Upper lobe of right lung (tissue), 1 donor: ENCODE measurements around the gene ATG2B. TPM values are rescaled to one million over a fixed set of nuclear protein-coding genes. Genes with fewer than 3 reads are reported as not detected.

Experiments
- ATAC-seq: fragments of 200-7000 bp; cut with Tn5 transposase; one replicate; pipeline ENCODE4 v1.9.1; 2020; ENCODE audit warnings: mild to moderate bottlenecking, moderate library complexity
- DNase-seq: peaks from one replicate; pipeline ENCODE4 v3.0.0-alpha.2; 2020
- H3K27ac ChIP-seq: fragments of 200-600 bp; one replicate; pipeline ENCODE4 v1.8.0; 2022
- H3K27me3 ChIP-seq: fragments of 200-600 bp; one replicate; pipeline ENCODE4 v1.8.0; 2022; ENCODE audit warnings: mild to moderate bottlenecking
- H3K36me3 ChIP-seq: fragments of 200-600 bp; one replicate; pipeline ENCODE4 v1.8.0; 2022
- H3K4me1 ChIP-seq: fragments of 200-600 bp; one replicate; pipeline ENCODE4 v1.8.0; 2022
- H3K4me3 ChIP-seq: fragments of 200-600 bp; one replicate; pipeline ENCODE4 v1.8.0; 2022; ENCODE audit warnings: mild to moderate bottlenecking
- H3K9me3 ChIP-seq: fragments of 200-600 bp; one replicate; pipeline ENCODE4 v1.8.0; 2022
- intact Hi-C: fragments of 100-400 bp; cut with DNase I; formaldehyde crosslinking; loops from one replicate; pipeline ENCODE4 v1.11.0; 2022
- total RNA-seq: library from RNA; stranded (reverse); fragmentation: NEBNext Ultra II Directional; extraction: Animal tissue kit (Norgen Biotek cat#: 25700); gene quantifications from one replicate; pipeline ENCODE4 v1.2.1, GENCODE V29; 2021
- TF ChIP-seq, protein P1 (sequence below): fragments of 200-600 bp; IDR thresholded peaks from one replicate; pipeline ENCODE4 v1.8.0; 2022; ENCODE audit warnings: antibody characterized with exemption
- donor health status: DM: no; HTN: yes; CAD: no; lungs with severe emphysema.

The ATG2B gene
- total RNA-seq, 1 donor from 2014 or later = 19.1 TPM

DNA sequence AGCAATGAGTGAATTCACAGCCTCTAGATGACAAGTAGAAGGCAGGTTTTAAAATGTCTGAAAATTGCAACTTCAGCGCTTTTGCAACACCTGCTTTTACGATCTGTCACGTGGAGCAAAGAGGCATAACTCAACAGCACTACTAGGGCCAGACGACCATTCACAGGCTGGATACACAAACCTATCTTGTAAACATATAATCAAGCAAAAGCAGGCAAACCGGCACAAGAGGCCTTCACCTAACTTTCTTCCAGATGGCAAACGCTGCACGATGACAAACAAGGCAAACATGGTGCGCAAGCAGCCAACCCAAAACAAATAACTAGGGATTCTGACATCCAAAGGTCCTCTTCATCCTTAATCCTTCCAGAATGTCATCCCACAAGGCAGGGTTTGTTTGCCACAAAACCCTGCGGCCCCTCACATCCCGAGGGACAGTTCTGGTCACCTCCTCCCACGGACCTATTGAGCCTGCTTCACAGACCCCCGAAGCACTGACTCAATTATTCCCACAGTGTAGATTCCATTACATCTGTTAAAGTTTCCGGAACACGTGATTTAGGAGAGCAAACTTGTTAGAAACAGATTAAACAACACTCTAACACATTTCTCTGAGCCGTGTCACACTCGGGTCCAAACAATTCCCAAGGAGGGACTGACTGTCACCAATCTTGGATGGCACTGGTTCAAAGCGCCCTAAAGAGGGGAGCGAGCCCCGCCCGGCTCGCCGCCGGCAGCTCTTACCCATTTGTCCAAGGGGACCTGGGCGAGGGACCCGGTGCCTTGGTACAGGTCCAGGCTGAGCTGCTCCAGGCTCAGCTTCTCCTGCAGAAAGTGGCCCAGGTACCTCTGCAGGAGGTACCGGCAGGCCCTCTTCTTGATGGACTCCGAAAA lies 823 bp downstream of the ATG2B start:
- H3K27ac ChIP-seq = peak overlapping the region; percentile 91
- TF ChIP-seq, protein P1, sequence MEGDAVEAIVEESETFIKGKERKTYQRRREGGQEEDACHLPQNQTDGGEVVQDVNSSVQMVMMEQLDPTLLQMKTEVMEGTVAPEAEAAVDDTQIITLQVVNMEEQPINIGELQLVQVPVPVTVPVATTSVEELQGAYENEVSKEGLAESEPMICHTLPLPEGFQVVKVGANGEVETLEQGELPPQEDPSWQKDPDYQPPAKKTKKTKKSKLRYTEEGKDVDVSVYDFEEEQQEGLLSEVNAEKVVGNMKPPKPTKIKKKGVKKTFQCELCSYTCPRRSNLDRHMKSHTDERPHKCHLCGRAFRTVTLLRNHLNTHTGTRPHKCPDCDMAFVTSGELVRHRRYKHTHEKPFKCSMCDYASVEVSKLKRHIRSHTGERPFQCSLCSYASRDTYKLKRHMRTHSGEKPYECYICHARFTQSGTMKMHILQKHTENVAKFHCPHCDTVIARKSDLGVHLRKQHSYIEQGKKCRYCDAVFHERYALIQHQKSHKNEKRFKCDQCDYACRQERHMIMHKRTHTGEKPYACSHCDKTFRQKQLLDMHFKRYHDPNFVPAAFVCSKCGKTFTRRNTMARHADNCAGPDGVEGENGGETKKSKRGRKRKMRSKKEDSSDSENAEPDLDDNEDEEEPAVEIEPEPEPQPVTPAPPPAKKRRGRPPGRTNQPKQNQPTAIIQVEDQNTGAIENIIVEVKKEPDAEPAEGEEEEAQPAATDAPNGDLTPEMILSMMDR = no peak
- H3K4me1 ChIP-seq = peaks cover 26% of the 10 kb centered on the region
- ATAC-seq (peak; percentile 49), DNase-seq (no peak)
- no peaks in the 10 kb centered on the region for H3K36me3 ChIP-seq
- H3K27me3 ChIP-seq = no peaks in the 10 kb centered on the region
- peak overlapping the region; percentile 97 for H3K4me3 ChIP-seq
- H3K9me3 ChIP-seq = no peaks in the 10 kb centered on the region
- intact Hi-C loops = no loop called here

DNA sequence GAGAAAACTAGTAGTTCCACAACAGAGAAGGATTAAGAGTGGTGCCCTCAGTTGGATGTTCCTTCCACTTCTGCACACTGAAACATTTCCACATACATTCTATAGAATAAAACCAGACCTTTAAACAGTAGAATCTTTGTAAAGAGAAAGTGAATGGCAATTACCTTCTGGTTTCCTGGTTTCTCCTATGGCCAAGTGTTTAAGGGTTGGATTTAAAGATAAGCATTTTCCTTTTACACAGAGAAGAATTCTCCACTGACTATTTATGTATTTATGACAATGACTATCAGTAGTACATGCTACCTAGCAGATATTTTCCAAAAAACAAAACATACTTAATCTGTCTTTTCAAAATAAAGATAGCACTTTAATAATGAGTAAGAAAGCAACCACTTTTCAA lies 3.2 kb downstream of the ATG2B start:
- Histone ChIP-seq H3K9me3 (no peaks in the 10 kb centered on the region), H3K4me1 (peaks cover 26% of the 10 kb centered on the region), H3K27me3 (no peaks in the 10 kb centered on the region), H3K27ac (no peak overlapping the region), H3K4me3 (no peak overlapping the region), H3K36me3 (no peaks in the 10 kb centered on the region)
- intact Hi-C loops = no loop called here
- DNase-seq = no peak
- TF ChIP-seq, protein P1 = no peak
- no peak for ATAC-seq

DNA sequence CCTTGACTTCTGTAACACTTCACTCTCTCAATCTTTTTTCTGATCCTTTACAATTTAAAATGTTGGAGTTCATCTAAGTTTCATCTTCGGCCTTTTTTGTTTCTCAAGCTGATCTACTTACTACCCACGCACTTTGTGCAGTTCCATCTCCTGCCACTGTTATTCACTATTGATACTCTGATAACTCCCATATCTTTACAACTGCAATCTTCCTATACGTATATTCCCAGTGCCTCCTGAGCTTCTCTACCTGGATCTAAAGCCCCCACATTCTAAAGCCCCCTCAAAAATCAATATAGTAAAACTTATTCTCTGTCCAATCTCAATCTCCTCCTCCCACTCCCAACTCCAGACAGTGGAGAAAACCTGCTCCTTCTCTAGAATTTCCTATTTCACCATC lies 5.9 kb downstream of the ATG2B start:
- intact Hi-C loops = no loop called here
- TF ChIP-seq, protein P1 = no peak
- H3K9me3 ChIP-seq = no peaks in the 10 kb centered on the region

DNA sequence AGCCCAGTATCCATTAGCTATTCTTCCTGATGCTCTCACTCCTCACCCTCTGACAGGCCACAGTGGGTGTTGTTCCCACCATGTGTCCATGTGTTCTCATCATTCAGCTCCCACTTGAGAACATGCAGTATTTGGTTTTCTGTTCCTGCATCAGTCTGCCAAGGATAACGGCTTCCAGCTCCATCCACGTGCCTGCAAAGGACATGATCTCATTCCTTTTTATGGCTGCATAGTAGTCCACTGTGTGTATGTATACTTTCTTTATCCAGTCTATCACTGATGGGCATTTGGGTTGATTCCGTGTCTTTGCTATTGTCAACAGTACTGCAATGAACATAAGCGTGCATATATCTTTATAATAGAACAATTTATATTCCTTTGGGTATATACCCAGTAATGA lies 8.9 kb downstream of the ATG2B start:
- no peak overlapping the region for H3K27ac ChIP-seq
- no peaks in the 10 kb centered on the region for H3K9me3 ChIP-seq
- no peak overlapping the region for H3K4me3 ChIP-seq
- no peaks in the 10 kb centered on the region for H3K4me1 ChIP-seq
- no peaks in the 10 kb centered on the region for H3K27me3 ChIP-seq
- H3K36me3 ChIP-seq = no peaks in the 10 kb centered on the region
- ATAC-seq (no peak), DNase-seq (no peak)
- TF ChIP-seq, protein P1 = no peak
- intact Hi-C loops = no loop called here

More for the DNA sequence above, 5.9 kb downstream of the ATG2B start:
- Histone ChIP-seq H3K27me3 (no peaks in the 10 kb centered on the region), H3K4me1 (peaks cover 18% of the 10 kb centered on the region), H3K36me3 (no peaks in the 10 kb centered on the region), H3K4me3 (no peak overlapping the region), H3K27ac (no peak overlapping the region)
- DNase-seq (no peak), ATAC-seq (no peak)

DNA sequence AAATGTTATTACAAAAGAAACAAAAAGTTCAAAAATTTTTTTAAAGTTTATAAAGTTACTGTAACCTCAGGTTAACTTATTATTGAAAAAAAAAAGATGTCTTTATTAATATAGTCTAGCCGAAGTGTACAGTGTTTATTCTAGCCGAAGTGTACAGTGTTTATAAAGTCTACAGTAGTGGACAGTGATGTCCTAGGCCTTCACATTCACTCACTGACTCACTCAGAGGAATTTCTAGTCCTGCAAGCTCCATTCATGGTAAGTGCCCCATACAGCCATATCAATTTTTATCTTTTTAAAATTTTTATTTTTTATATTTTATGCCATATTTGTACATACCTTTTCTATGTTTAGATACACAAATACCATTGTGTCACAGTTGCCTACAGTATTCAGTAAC lies 10.4 kb downstream of the ATG2B start:
- intact Hi-C loops = no loop called here
- Histone ChIP-seq H3K4me3 (no peak overlapping the region), H3K27me3 (no peaks in the 10 kb centered on the region), H3K36me3 (no peaks in the 10 kb centered on the region), H3K27ac (no peak overlapping the region), H3K4me1 (no peaks in the 10 kb centered on the region), H3K9me3 (no peaks in the 10 kb centered on the region)
- ATAC-seq = no peak
- DNase-seq = no peak
- TF ChIP-seq, protein P1 = no peak
